Spleen (tissue), 11 donors: ENCODE results near the gene ZDHHC1. TPM values are rescaled to one million over a fixed set of nuclear protein-coding genes. Genes with fewer than 3 reads are reported as not detected.

ENCODE experiments used
- DNase-seq: peaks from one replicate; pipeline ENCODE4 v3.0.0-alpha.2; 2020
- H3K27ac ChIP-seq, 8 donors: fragments of 200-600 bp; sonication (generic) in 7 of 8; 1 replicate in 4 of 8; 2 replicates in 4 of 8; pipeline versions ENCODE4 v1.5.0 to v1.8.0; 2016 to 2021; ENCODE audit warnings: inconsistent platforms in 4 of 8, mild to moderate bottlenecking in 4 of 8, moderate library complexity in 1 of 8
- H3K27me3 ChIP-seq, 7 donors: fragments of 200-600 bp; sonication (generic) in 6 of 7; replicated peaks in 1 of 7; 1 replicate in 4 of 7; 2 replicates in 3 of 7; pipeline versions ENCODE4 v1.5.0 to v1.8.0; 2016 to 2021; ENCODE audit warnings: inconsistent platforms in 3 of 7, mild to moderate bottlenecking in 1 of 7
- H3K36me3 ChIP-seq, 6 donors: fragments of 200-600 bp; sonication (generic) in 5 of 6; 1 replicate in 4 of 6; 2 replicates in 2 of 6; pipeline versions ENCODE4 v1.5.0 to v1.8.0; 2016 to 2021; ENCODE audit warnings: inconsistent platforms in 2 of 6
- H3K4me1 ChIP-seq, 6 donors: fragments of 200-600 bp; sonication (generic) in 5 of 6; 1 replicate in 3 of 6; 2 replicates in 3 of 6; pipeline versions ENCODE4 v1.5.0 to v1.8.0; 2016 to 2021; ENCODE audit warnings: inconsistent platforms in 3 of 6
- H3K4me3 ChIP-seq, 8 donors: fragments of 200-600 bp; sonication (generic) in 7 of 8; 1 replicate in 4 of 8; 2 replicates in 4 of 8; pipeline versions ENCODE4 v1.5.0 to v1.8.0; 2016 to 2021; ENCODE audit warnings: inconsistent platforms in 4 of 8, mild to moderate bottlenecking in 4 of 8, moderate library complexity in 2 of 8
- H3K9me3 ChIP-seq, 8 donors: fragments of 200-600 bp; sonication (generic) in 7 of 8; 1 replicate in 4 of 8; 2 replicates in 4 of 8; pipeline versions ENCODE4 v1.5.0 to v1.8.0; 2016 to 2021; ENCODE audit warnings: inconsistent platforms in 4 of 8
- POLR2A ChIP-seq, 3 donors: fragments of 450-650 bp; IDR thresholded peaks; one replicate each; pipeline ENCODE4 v1.5.1; 2017; ENCODE audit warnings: antibody characterized with exemption in 3 of 3, mild to moderate bottlenecking in 1 of 3
- POLR2AphosphoS5 ChIP-seq, 3 donors: sonication (generic); formaldehyde crosslinking; IDR thresholded peaks; one replicate each; pipeline ENCODE4 v1.5.1; 2017; ENCODE audit warnings: antibody characterized with exemption in 3 of 3
- WGBS, 5 donors: extraction: QIAGEN DNeasy Blood & Tissue Kit in 3 of 5; methylation state at CpG; one replicate each; pipeline versions ENCODE4 v1.1.5 to v1.1.7; 2013 to 2018; 5-methylcytosine and 5-hydroxymethylcytosine counted together
- intact Hi-C: fragments of 100-400 bp; cut with DNase I; formaldehyde crosslinking; loops from one replicate; pipeline ENCODE4 v1.15.0; 2023; ENCODE audit warnings: low total_unique reads
- polyA plus RNA-seq, 3 donors: library from polyadenylated mRNA; stranded (reverse); fragments of 200-250 nt; gene quantifications; one replicate each; pipeline ENCODE4 v1.2.1, GENCODE V29; 2013
- small RNA-seq, 4 donors: library from RNA; depleted of rRNA; stranded (forward); fragments of <200 nt; gene quantifications; one replicate each; pipeline ENCODE3, GENCODE V24; 2016
- total RNA-seq, 7 donors: library from RNA; depleted of rRNA in 3 of 7; stranded (reverse); fragments of >200 nt in 3 of 7; fragmentation: NEBNext Ultra II Directional in 4 of 7; extraction: Animal tissue kit (Norgen Biotek cat#: 25700) in 4 of 7; gene quantifications; one replicate each; pipeline versions ENCODE4 v1.1.0 to v1.2.1, GENCODE V29; 2016 to 2021
- TF ChIP-seq, protein P1 (sequence below), 11 experiments: fragments of 200-600 bp in 7 of 11; fragments of 450-650 bp in 4 of 11; sonication (generic) in 4 of 11; IDR thresholded peaks in 8 of 11; conservative IDR thresholded peaks in 3 of 11; 1 replicate in 7 of 11; 2 replicates in 4 of 11; pipeline versions ENCODE4 v1.4.0 to v1.8.0; 2016 to 2021; ENCODE audit warnings: antibody characterized with exemption in 11 of 11, inconsistent platforms in 4 of 11, mild to moderate bottlenecking in 1 of 11
- donor health status: healthy with polysubstance abuse.
- donor health status: DM: no; HTN: no; CAD: no; lungs with moderate emphysema.
- donor health status: DM: no; HTN: no; CAD: no.
- donor health status: Bipolar disorder and iron deficiency.
- donor health status: healthy.
- donor health status: DM: no; HTN: no; CAD: no.
- donor health status: DM: yes; HTN: yes; CAD: no.

The ZDHHC1 gene
- total and polyA plus RNA-seq, 10 donors: 2.1 to 31.2 (median 15.3) TPM

DNA sequence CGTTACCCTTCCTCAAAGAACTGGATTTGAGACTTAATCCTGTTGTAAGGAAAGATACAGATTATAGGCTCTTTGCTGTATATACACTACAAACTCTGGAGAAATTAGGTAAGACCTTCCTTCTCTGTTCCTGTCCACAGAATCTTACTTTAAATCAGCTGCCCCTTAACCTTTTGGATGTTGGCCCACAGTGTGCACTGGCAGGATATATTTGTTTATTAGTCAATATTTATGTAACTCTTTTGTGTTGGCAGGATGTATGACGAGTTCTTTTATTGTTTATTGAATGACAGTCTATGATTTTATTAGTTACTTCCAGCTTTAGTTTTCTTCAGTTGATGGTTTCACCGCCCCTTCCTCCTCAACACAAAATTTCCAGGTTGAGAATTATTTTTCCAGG is 69.9 kb downstream of the ZDHHC1 start:
- intact Hi-C loops: no loop called here
- Histone ChIP-seq H3K4me3 (no peak overlapping the region), H3K27ac (no peak overlapping the region), H3K4me1 (no peaks in the 10 kb centered on the region), H3K36me3 (no peaks in the 10 kb centered on the region), H3K27me3 (no peaks in the 10 kb centered on the region), H3K9me3 (no peaks in the 10 kb centered on the region)
- DNase-seq: no peak
- TF ChIP-seq, protein P1, sequence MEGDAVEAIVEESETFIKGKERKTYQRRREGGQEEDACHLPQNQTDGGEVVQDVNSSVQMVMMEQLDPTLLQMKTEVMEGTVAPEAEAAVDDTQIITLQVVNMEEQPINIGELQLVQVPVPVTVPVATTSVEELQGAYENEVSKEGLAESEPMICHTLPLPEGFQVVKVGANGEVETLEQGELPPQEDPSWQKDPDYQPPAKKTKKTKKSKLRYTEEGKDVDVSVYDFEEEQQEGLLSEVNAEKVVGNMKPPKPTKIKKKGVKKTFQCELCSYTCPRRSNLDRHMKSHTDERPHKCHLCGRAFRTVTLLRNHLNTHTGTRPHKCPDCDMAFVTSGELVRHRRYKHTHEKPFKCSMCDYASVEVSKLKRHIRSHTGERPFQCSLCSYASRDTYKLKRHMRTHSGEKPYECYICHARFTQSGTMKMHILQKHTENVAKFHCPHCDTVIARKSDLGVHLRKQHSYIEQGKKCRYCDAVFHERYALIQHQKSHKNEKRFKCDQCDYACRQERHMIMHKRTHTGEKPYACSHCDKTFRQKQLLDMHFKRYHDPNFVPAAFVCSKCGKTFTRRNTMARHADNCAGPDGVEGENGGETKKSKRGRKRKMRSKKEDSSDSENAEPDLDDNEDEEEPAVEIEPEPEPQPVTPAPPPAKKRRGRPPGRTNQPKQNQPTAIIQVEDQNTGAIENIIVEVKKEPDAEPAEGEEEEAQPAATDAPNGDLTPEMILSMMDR (IDR thresholded peaks at IDR 0.05 in 8 of 11, conservative IDR thresholded peaks at IDR 0.05 in 3 of 11): no peak
- TF ChIP-seq POLR2AphosphoS5 (IDR thresholded peaks at IDR 0.05) (no peak), POLR2A (IDR thresholded peaks at IDR 0.05) (no peak)
- WGBS, 5 donors: 73 to 84% (median 81%) methylated on average over 3 of the region's 3 CpGs

DNA sequence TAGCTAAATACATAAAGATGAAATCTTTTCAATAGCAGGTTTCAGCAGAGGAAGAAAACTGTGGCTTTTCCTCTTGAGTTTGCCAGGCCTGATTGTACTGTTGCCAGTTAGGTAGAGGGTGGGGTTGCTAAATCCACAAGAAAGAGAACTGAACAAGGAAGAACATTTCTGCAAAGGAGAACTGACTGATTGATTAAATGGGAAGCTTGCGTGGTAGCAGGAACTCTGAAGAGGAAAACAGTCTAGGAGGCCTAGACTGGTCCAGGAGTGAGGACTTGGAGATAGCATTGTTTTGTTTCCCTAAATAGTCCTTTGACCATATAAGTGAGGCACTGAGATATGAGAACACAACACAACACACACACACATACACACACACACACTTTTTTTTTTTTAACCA is 70.9 kb downstream of the ZDHHC1 start:
- WGBS, 5 donors: 31 to 87% (median 59%) methylated on average over 1 of the region's 1 CpG
- no peaks in the 10 kb centered on the region for H3K4me1 ChIP-seq
- no peak overlapping the region for H3K4me3 ChIP-seq
- H3K36me3 ChIP-seq: no peaks in the 10 kb centered on the region
- intact Hi-C loops: no loop called here
- no peak overlapping the region for H3K27ac ChIP-seq
- no peaks in the 10 kb centered on the region for H3K27me3 ChIP-seq
- DNase-seq: no peak
- TF ChIP-seq POLR2A (IDR thresholded peaks at IDR 0.05) (no peak), POLR2AphosphoS5 (IDR thresholded peaks at IDR 0.05) (no peak)
- TF ChIP-seq, protein P1 (IDR thresholded peaks at IDR 0.05 in 8 of 11, conservative IDR thresholded peaks at IDR 0.05 in 3 of 11): no peak
- no peaks in the 10 kb centered on the region for H3K9me3 ChIP-seq

Small RNA genes lying within 50 kb of the gene (small RNA-seq; reads per million reads assigned to genes)
- gene RNU1-123P: 0 reads per million in 4 donors

Other genes with a start within 250 kb of the ZDHHC1 start
- gene NOL3, start 245.9 kb downstream of the ZDHHC1 start, total RNA-seq: 10 to 100 TPM in 6 of 7 donors, 1 to 10 TPM in 1; 8.2 to 14.2 (median 13.6) TPM
- 10 to 100 TPM in 2 of 3 donors, 1 to 10 TPM in 1; 8.7 to 12.0 (median 10.8) TPM for gene NOL3, start 245.9 kb downstream of the ZDHHC1 start, polyA plus RNA-seq
- gene MATCAP1, start 232.5 kb downstream of the ZDHHC1 start, total RNA-seq: 10 to 100 TPM; 11.9 to 59.4 (median 21.0) TPM
- gene MATCAP1, start 232.5 kb downstream of the ZDHHC1 start, polyA plus RNA-seq: 10 to 100 TPM in 2 of 3 donors, 1 to 10 TPM in 1; 8.9 to 37.1 (median 16.3) TPM
- 10 to 100 TPM; 29.2 to 81.7 (median 48.3) TPM for gene EXOC3L1, start 226.3 kb downstream of the ZDHHC1 start, total RNA-seq
- 100 to 1,000 TPM in 1 of 3 donors, 10 to 100 TPM in 2; 28.5 to 113 (median 54.2) TPM for gene EXOC3L1, start 226.3 kb downstream of the ZDHHC1 start, polyA plus RNA-seq
- 100 to 1,000 TPM in 3 of 7 donors, 10 to 100 TPM in 4; 68.0 to 134 (median 80.1) TPM for gene E2F4, start 224.3 kb downstream of the ZDHHC1 start, total RNA-seq
- 10 to 100 TPM; 40.8 to 68.3 (median 47.8) TPM for gene E2F4, start 224.3 kb downstream of the ZDHHC1 start, polyA plus RNA-seq
- gene ELMO3, start 217.3 kb downstream of the ZDHHC1 start, total RNA-seq: 1 to 10 TPM; 2.8 to 4.7 (median 4.0) TPM
- 1 to 10 TPM; 4.2 to 8.7 (median 7.0) TPM for gene ELMO3, start 217.3 kb downstream of the ZDHHC1 start, polyA plus RNA-seq
- 10 to 100 TPM; 28.1 to 39.0 (median 29.3) TPM for gene TMEM208, start 189.3 kb downstream of the ZDHHC1 start, total RNA-seq
- 10 to 100 TPM; 54.5 to 68.7 (median 65.9) TPM for gene TMEM208, start 189.3 kb downstream of the ZDHHC1 start, polyA plus RNA-seq
- 100 to 1,000 TPM in 6 of 7 donors, 10 to 100 TPM in 1; 97.3 to 304 (median 145) TPM for gene FHOD1, start 169.0 kb downstream of the ZDHHC1 start, total RNA-seq
- gene FHOD1, start 169.0 kb downstream of the ZDHHC1 start, polyA plus RNA-seq: 100 to 1,000 TPM in 2 of 3 donors, 10 to 100 TPM in 1; 45.6 to 193 (median 149) TPM
- gene SLC9A5, start 167.5 kb downstream of the ZDHHC1 start, total RNA-seq: 10 to 100 TPM in 5 of 7 donors, 1 to 10 TPM in 2; 8.1 to 26.8 (median 13.5) TPM
- 10 to 100 TPM in 2 of 3 donors, 1 to 10 TPM in 1; 6.0 to 34.1 (median 33.6) TPM for gene SLC9A5, start 167.5 kb downstream of the ZDHHC1 start, polyA plus RNA-seq
- 10 to 100 TPM in 6 of 7 donors, 1 to 10 TPM in 1; 9.6 to 27.9 (median 15.2) TPM for gene PLEKHG4, start 136.9 kb downstream of the ZDHHC1 start, total RNA-seq
- gene PLEKHG4, start 136.9 kb downstream of the ZDHHC1 start, polyA plus RNA-seq: 10 to 100 TPM in 2 of 3 donors, 1 to 10 TPM in 1; 5.1 to 12.7 (median 11.3) TPM
- gene KCTD19, start 89.7 kb downstream of the ZDHHC1 start, total RNA-seq: under 1 TPM in 5 of 7 donors, not detected in 2; 0.17 to 0.73 (median 0.47) TPM
- gene KCTD19, start 89.7 kb downstream of the ZDHHC1 start, polyA plus RNA-seq: under 1 TPM; 0.16 to 0.36 (median 0.22) TPM
- under 1 TPM in 4 of 7 donors, not detected in 3; 0.46 to 0.98 (median 0.75) TPM for gene LRRC36, start 89.7 kb downstream of the ZDHHC1 start, total RNA-seq
- 1 to 10 TPM in 1 of 3 donors, under 1 TPM in 2; 0.48 to 2.3 (median 0.56) TPM for gene LRRC36, start 89.7 kb downstream of the ZDHHC1 start, polyA plus RNA-seq
- gene TPPP3, start 23.0 kb downstream of the ZDHHC1 start, total RNA-seq: 10 to 100 TPM in 3 of 7 donors, 1 to 10 TPM in 4; 2.5 to 13.9 (median 9.9) TPM
- 10 to 100 TPM in 1 of 3 donors, 1 to 10 TPM in 2; 5.6 to 11.4 (median 7.2) TPM for gene TPPP3, start 23.0 kb downstream of the ZDHHC1 start, polyA plus RNA-seq
- gene HSD11B2, start 14.6 kb upstream of the ZDHHC1 start, total RNA-seq: 10 to 100 TPM in 1 of 7 donors, 1 to 10 TPM in 5, under 1 TPM in 1; 0.85 to 18.3 (median 4.7) TPM
- 1 to 10 TPM; 1.7 to 4.1 (median 2.8) TPM for gene HSD11B2, start 14.6 kb upstream of the ZDHHC1 start, polyA plus RNA-seq
- gene ATP6V0D1, start 64.7 kb upstream of the ZDHHC1 start, total RNA-seq: 100 to 1,000 TPM in 5 of 7 donors, 10 to 100 TPM in 2; 97.5 to 133 (median 114) TPM
- 10 to 100 TPM; 37.3 to 68.6 (median 40.1) TPM for gene ATP6V0D1, start 64.7 kb upstream of the ZDHHC1 start, polyA plus RNA-seq
- gene AGRP, start 67.1 kb upstream of the ZDHHC1 start, total RNA-seq: under 1 TPM in 1 of 7 donors, not detected in 6; 0.91 TPM
- gene AGRP, start 67.1 kb upstream of the ZDHHC1 start, polyA plus RNA-seq: under 1 TPM; 0.15 to 0.30 (median 0.22) TPM
- gene RIPOR1, start 112.4 kb upstream of the ZDHHC1 start, total RNA-seq: 100 to 1,000 TPM; 114 to 242 (median 188) TPM
- gene RIPOR1, start 112.4 kb upstream of the ZDHHC1 start, polyA plus RNA-seq: 10 to 100 TPM; 29.9 to 84.7 (median 69.9) TPM
- gene CTCF, start 146.0 kb upstream of the ZDHHC1 start, total RNA-seq: 10 to 100 TPM; 47.6 to 67.7 (median 50.8) TPM
- gene CTCF, start 146.0 kb upstream of the ZDHHC1 start, polyA plus RNA-seq: 10 to 100 TPM; 24.4 to 36.7 (median 25.6) TPM
- gene CARMIL2, start 228.7 kb upstream of the ZDHHC1 start, total RNA-seq: 10 to 100 TPM; 30.0 to 66.7 (median 50.6) TPM
- 10 to 100 TPM; 48.1 to 92.3 (median 80.1) TPM for gene CARMIL2, start 228.7 kb upstream of the ZDHHC1 start, polyA plus RNA-seq
- 10 to 100 TPM; 18.1 to 31.7 (median 24.4) TPM for gene ACD, start 243.8 kb upstream of the ZDHHC1 start, total RNA-seq
- 10 to 100 TPM; 16.9 to 25.2 (median 18.1) TPM for gene ACD, start 243.8 kb upstream of the ZDHHC1 start, polyA plus RNA-seq
- gene PARD6A, start 244.5 kb upstream of the ZDHHC1 start, total RNA-seq: 10 to 100 TPM in 1 of 7 donors, 1 to 10 TPM in 6; 3.3 to 13.8 (median 5.5) TPM
- gene PARD6A, start 244.5 kb upstream of the ZDHHC1 start, polyA plus RNA-seq: 10 to 100 TPM in 1 of 3 donors, 1 to 10 TPM in 2; 5.4 to 10.2 (median 8.2) TPM